GM21447 (cell line): ENCODE data around the gene RELCH.

ENCODE experiments used
- ATAC-seq: cut with Tn5 transposase; IDR thresholded peaks from one replicate; pipeline ENCODE4 v1.9.1; 2021; ENCODE audit not compliant: unreplicated experiment

Gene RELCH

GRCh38 chr18:62187543-62188510 lies 772 bp downstream of the RELCH start:
- peak; percentile 4 for ATAC-seq

GRCh38 chr18:62189208-62189607 lies 2.2 kb downstream of the RELCH start:
- no peak for ATAC-seq

- no peak for ATAC-seq
Measured at GRCh38 chr18:62196079-62196478, 9.0 kb downstream of the RELCH start.

GRCh38 chr18:62196980-62197379 lies 9.9 kb downstream of the RELCH start:
- ATAC-seq = no peak

GRCh38 chr18:62198259-62198658 lies 11.2 kb downstream of the RELCH start:
- ATAC-seq = no peak

GRCh38 chr18:62199629-62200028 lies 12.6 kb downstream of the RELCH start:
- ATAC-seq = no peak

- ATAC-seq = no peak
Measured at GRCh38 chr18:62200121-62200914, 13.3 kb downstream of the RELCH start.

GRCh38 chr18:62201870-62202269 lies 14.8 kb downstream of the RELCH start:
- ATAC-seq = no peak

GRCh38 chr18:62205824-62206223 lies 18.8 kb downstream of the RELCH start:
- ATAC-seq = no peak

GRCh38 chr18:62206593-62206992 lies 19.5 kb downstream of the RELCH start:
- no peak for ATAC-seq

GRCh38 chr18:62209046-62209445 lies 22.0 kb downstream of the RELCH start:
- no peak for ATAC-seq

- no peak for ATAC-seq
Measured at GRCh38 chr18:62210138-62210537, 23.1 kb downstream of the RELCH start.

- ATAC-seq = no peak
Measured at GRCh38 chr18:62211325-62211828, 24.3 kb downstream of the RELCH start.

GRCh38 chr18:62214790-62215189 lies 27.7 kb downstream of the RELCH start:
- no peak for ATAC-seq

GRCh38 chr18:62224229-62224628 lies 37.2 kb downstream of the RELCH start:
- no peak for ATAC-seq

GRCh38 chr18:62226047-62226446 lies 39.0 kb downstream of the RELCH start:
- no peak for ATAC-seq

- ATAC-seq = no peak
Measured at GRCh38 chr18:62236252-62236651, 49.2 kb downstream of the RELCH start.

- no peak for ATAC-seq
Measured at GRCh38 chr18:62239475-62239874, 52.4 kb downstream of the RELCH start.

GRCh38 chr18:62242955-62243354 lies 55.9 kb downstream of the RELCH start:
- ATAC-seq = no peak

- no peak for ATAC-seq
Measured at GRCh38 chr18:62245177-62245576, 58.1 kb downstream of the RELCH start.

GRCh38 chr18:62245699-62246098 lies 58.6 kb downstream of the RELCH start:
- ATAC-seq = no peak

- no peak for ATAC-seq
Measured at GRCh38 chr18:62248313-62248712, 61.3 kb downstream of the RELCH start.
